ENCODE data around the gene NUDT22.

DNA sequence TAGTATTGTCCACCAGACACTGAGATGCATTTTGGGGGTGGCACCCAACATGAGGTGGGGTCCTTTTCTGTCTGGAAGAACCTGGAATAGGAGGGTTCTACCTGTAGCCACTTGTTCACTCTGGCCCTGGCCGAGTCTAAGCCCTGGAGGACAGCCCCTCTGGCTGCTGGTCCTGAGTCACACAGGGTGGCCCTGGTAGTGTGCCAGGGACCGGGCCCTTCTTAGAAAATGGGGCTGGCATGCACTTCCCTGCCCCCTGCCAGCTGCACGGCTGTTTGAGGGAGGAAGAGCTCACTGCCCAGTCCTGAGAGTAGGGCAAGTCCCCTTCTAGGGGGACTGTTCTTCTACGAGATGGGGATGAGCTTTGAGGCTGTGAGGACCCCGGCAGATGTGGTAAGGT lies 27.4 kb downstream of the NUDT22 start:
- TF ChIP-seq, protein P1, sequence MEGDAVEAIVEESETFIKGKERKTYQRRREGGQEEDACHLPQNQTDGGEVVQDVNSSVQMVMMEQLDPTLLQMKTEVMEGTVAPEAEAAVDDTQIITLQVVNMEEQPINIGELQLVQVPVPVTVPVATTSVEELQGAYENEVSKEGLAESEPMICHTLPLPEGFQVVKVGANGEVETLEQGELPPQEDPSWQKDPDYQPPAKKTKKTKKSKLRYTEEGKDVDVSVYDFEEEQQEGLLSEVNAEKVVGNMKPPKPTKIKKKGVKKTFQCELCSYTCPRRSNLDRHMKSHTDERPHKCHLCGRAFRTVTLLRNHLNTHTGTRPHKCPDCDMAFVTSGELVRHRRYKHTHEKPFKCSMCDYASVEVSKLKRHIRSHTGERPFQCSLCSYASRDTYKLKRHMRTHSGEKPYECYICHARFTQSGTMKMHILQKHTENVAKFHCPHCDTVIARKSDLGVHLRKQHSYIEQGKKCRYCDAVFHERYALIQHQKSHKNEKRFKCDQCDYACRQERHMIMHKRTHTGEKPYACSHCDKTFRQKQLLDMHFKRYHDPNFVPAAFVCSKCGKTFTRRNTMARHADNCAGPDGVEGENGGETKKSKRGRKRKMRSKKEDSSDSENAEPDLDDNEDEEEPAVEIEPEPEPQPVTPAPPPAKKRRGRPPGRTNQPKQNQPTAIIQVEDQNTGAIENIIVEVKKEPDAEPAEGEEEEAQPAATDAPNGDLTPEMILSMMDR (conservative IDR thresholded peaks at IDR 0.05; ENCODE audit: low read length): no peak
- no peak for TF ChIP-seq EZH2phosphoT487 (IDR thresholded peaks at IDR 0.05; ENCODE audit: borderline replicate concordance)

Data from Loucy (cell line).